GM19395 (cell line): ENCODE results near the gene TMEM239.
"Not testable (repeated sequence)": the region's sequence is repeated elsewhere in the genome, so short reads cannot be mapped to it uniquely, and the experiment has no call there.

ENCODE experiments used
- ATAC-seq: cut with Tn5 transposase; IDR thresholded peaks from one replicate; pipeline ENCODE4 v1.9.1; 2021; ENCODE audit warnings: mild to moderate bottlenecking, moderate library complexity; ENCODE audit not compliant: unreplicated experiment

The TMEM239 gene

DNA sequence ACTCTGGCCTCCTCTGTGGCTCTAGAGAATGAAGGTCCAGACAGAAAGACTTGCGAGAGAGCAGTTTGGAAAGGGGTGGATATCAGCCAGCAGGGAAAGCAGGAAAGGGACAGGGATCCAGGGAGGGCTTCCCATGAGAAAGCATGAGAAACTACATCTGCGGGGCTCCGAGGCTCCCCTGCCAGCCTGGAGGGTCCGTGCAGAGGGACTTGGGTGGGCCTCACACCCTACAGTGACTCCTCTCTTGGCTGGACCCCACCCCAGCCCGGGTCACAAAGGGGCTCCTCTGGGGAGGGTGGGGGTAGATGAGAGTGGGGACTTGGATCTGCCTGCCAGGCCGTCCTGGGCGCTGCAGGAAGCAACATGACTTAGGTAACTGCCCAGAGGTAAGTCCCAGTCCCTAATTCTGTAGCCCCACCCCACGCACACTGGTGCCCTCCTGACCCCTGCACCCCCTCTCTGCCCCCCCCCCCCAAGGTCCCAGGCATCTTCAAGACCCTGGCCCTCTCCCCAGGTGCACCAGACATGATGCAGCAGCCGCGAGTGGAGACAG lies at the start of gene TMEM239:
Gene TMEM239, plus strand, starts transcription at position 335 of the 553 bp plus-strand sequence. Its CDS starts 191 bp downstream, at position 526.
- no peak for ATAC-seq

DNA sequence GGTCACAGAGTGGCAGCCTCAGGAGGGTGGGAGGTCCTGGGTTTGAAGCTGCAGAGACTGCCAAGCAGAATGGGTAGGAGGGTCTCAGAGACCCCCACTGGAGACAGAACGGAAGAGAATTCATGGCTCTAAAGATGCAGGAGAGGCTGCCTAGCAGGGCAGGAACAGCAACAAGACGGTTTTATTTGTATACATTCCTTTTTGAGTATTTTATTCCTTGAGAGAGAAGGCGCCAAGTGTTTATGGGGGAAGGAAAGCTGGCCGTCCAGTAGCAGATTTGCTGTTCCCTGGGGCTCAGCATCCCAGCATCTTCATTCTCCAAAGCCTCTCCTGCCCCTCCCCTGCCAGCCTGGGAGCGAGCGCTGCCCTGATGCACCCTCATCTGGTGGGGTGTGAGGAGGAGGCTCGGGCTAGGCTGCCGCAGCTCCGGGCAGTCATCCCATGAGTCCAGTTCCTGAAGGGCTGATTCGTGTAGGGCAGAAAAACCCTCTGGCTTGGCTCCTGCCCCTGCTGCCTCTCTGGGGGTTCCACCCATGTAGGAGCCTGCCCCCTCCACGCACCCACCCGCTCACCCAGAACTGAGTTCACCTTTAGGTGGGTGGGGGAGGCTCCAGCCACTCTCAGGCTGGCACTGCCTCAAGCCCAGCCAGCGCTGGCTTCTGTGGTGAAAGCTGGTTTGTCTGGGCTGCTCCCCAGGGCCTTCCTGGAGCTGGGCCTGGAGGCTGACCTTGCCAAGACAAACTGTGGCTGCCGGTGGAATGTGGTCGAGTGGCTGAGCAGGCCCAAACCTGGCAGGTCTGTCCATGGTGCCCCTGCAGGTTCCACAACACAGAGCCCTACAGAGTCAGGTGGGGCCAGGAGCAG lies 48.2 kb upstream of the TMEM239 start:
- ATAC-seq: no peak

DNA sequence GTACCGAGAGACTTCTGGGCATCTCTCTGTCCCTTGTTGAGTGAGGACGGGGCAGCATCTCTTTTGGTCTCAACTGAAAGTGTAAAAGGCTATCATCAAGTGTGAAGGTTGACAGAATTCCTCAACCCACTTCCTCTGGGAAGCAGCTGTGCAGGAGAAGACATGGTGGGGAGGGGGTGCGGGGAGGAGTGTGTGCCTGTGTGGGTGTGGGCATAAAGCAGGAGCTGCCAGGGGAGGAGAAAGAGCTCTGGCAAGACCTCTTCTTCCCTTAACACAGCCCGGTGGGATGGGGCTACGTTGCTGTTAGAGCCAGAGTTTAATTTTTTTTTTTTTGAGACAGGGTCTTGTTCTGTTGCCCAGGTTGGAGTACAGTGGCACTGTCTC lies 47.5 kb upstream of the TMEM239 start:
- no peak for ATAC-seq

DNA sequence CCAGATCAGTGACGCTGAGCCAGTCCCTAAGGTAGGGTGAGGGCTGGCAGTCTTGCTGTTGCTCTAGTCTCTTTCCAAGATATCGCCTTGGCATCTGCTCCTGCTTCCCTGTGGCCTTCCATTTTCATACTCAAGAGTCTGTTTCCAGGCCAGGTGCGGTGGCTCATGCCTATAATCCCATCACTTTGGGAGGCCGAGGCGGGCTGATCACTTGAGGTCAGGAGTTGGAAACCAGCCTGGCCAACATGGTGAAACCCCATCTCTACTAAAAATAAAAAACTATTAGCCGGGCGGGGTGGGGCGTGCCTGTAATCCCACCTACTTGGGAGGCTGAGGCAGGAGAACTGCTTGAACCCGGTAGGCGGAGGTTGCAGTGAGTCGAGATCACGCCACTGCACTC lies 46.1 kb upstream of the TMEM239 start:
- ATAC-seq: not testable (repeated sequence)

DNA sequence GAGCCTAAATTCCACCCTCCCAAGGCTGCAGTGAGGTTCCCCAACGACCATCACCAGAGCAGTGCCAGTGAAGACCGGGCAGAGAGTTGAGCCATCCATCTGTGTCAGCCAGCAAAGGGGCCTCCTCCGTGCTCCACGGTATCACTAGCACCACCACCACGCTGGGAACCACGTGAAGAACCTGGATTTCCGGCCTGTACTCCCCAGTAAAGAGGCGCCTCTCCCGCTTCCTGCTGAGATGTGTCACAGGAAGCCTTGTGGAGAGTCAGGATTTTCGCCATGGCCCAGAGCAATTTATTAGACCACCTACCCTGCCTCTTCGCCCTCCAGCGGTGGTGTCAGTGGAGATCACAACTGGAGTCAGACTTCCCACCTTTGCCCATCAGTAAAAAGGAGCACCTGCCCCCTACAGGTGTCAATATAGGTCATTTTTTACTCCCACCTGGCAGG lies 44.5 kb upstream of the TMEM239 start:
- ATAC-seq: no peak

DNA sequence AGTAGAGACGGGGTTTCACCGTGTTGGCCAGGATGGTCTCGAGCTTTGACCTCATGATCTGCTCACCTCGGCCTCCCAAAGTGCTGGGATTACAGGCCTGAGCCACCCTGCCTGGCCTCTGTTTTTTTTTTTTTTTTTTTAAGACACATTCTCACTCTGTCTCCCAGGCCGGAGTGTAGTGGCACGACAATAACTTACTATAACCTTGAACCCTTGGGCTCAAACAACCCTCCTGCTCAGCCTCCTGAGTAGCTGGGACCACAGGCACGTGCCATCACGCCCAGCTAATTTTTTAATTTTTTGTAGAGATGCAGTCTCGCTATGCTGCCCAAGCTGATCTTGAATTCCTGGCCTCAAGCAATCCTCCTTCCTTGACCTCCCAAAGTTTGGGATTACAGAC lies 42.4 kb upstream of the TMEM239 start:
- no peak for ATAC-seq

DNA sequence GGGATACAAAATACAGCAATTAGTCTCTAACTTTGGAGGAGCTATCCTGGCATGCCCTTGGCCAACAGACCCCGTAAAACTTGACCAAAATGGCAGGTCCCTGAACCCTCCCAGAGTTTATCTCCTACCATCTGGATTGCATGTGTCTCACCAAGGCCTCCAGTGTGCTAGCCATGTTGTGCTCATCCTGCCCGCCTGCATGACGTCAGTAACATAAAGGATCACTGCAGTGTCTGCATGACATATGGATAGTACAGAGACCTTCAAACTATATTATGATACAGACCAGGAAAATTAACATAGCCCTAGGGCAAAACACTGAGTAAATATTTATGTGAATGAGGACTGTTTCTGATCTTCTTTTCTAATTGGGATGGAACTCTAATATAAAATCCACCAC lies 41.0 kb upstream of the TMEM239 start:
- ATAC-seq: no peak

DNA sequence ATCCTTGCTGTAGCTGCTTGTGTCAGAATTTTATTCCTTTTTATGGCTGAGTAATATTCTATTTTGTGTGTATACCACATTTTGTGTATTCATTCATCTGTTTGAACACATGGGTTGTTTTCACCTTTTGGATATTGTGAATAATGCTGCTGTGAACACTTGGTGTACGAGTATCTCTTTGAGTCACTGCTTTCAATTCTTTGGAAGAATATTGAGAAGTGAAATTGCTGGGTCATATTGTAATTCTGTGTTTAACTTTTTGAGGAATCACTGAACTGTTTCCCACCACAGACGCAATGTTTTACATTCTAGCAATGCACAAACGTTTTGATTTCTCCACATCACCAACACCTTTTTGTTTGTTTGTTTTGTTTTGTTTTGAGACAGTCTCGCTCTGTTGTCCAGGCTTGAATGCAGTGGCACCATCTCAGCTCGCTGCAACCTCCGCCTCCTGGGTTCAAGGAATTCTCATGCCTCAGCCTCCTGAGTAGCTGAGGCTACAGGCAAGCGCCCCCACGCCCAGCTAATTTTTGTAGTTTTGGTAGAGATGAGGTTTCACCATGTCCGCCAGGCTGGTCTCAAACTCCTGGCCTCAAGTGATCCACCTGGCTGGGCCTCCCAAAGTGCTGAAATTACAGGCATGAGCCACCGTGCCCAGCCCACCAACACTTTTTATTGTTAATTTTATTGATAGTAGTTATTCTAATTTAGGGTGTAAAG lies 37.4 kb upstream of the TMEM239 start:
- no peak for ATAC-seq

DNA sequence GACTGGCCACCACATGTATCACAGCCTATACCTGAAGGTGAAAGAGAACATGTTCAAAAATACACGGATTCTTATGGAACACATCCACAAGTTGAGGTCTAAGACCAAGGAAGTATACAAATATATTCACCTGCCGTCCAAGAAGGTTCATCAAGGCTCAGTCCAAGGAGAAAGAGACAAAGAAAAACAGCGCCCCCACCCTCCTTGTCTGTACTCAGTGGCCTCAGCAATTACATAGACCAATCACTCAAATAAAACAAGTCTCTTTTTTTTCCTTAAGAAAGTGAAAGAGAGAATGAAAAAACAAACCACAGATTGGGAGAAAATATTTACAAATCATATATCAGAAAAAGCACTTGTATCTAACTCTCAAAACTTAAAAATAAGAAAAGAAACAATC lies 35.2 kb upstream of the TMEM239 start:
- ATAC-seq: no peak

DNA sequence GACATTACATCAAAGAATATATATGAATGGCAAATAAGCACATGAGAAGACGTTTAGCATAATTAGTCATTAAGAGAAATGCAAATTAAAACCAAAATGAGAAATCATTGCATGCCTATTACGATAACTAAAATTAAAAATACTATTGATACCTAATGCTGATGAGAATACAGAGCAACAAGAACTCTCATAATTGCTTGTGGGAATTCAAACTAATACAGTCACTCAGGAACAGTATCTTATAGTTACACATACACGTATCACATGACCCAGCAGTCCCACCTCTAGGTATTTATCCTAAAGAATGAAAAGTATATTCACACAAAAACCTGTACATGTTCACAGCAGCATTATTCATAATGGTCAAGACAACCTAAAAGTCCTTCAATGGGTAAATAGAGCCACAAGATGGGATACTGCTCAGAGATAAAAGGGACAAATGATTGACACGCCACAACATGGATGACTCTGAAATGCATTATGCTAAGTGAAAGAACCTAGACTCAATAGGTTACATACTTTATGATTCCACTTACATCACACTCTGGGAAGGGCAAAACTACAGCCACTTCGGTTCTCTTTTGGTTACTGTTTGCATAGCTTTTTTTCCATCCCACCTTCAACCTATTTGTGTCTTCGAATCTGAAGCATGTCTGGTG lies 32.1 kb upstream of the TMEM239 start:
- ATAC-seq: no peak

DNA sequence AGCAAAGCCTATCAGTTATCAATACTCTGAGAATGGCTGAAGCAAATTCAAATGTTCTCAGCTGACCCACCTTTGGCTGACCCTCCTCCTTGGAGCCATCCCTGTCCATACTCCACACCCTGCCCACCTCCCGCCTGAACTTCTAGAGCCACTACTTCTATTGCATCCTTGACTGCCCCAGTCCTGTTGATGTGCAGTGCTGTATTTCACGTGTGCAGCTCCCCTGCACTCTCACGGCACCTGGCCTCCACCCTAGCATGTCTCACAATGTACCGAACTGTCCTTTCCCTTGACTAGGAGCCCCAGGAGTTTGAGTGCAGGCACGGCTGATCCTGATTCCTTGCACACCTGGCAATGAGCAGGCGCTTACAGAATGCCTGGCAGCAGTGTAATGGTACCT lies 22.7 kb upstream of the TMEM239 start:
- ATAC-seq: no peak

DNA sequence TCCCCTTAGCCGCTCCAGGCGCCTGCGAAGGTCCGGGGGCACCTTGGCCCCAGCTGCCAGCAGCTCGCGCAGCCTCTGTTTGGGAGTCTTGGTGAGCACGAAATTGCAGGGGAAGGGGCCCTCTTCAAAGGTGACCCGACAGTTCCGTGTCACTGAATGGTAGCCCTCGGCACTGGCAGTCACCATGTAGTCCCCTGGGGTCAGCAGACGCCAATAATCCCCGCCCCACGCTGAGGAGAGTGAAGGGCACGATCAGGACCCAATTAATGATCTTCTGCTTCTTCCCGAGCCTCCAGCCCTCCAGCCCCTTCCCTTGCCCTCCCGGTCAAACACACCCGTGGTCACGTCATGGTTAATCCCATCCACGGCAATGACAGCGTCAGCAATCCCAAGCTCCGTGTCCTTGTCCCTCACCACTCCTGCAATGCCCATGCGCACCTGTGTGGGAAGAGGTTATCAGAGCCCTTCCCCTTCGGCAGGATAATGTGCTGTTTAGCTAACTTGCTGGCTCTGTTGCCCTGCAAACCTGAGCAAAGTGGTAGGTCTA lies 21.9 kb upstream of the TMEM239 start:
- ATAC-seq: no peak

DNA sequence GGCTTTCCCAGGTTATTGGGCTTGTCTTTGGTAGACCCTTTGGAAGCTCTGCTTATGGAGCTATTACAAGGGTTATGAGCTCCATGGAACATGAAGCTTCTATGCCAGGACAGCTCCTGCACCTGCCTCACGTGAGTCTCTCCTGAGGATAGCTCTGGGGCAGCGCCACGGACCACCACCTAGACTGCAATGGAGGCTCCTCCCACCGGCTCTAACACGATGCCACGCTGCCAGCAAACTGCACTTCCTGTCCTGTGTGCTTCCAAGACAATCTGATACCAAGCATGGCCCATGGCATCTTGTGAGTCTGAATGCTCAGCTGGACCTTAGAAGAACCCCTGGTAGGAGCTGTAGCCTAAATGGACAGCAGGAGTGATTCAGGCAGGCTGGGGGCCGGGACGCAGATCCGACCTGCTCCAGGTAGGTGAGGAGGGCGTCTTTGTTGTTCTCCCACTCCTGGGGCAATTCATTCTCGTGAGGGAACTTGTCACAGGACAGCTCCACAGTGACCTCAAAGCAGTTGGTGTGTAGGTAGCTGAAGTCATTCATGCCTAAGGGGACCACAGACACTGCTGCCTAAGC lies 21.2 kb upstream of the TMEM239 start:
- no peak for ATAC-seq

DNA sequence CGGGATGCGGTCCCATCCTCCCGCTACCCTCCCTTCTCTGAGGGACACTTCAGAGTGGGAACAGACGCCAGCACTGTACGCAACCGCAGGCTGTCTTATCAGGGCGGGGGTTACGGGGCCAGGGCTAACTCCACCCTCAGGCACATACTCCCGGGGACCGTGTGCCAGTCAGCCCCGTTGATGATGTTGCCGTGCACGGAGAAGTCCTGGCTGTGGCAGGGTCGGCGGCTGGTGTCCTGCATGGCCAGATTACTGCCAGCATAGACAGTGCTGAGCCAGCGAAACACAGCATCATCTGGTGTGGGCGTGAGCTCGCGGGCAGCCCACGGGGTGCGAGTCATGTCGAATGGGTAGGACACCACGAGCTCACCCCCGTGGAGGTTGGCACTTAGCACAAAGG lies 20.7 kb upstream of the TMEM239 start:
- ATAC-seq: no peak

DNA sequence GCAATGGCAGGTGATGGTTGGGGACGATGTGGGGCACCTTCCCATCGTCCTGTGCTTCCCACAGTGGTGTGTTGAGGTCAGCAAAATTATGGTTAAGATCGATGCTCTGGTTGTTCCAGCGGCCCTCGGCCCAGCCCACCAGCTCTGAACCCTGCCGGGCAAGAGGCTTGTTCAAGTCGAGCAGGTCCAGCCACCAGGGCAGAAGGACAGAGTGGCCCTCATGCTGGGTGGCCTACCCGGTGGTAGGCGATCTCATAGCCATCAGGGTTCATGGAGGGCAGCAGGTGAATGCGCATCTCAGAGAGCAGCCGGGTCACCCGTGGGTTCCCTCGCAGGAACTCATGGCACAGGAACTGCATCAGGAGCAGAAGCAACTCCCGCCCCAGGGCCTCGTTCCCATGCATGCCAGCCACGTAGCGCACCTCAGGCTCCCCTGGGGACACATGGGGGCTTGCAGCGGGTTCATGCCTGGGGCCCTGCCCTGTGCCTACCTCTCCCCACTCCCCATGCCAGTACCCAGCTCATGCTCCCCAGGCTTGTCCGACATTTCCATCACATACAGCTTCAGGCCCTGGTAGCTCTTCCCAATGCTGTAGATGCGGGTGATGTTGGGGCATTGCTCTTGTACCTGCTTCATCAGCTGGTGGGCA lies 20.0 kb upstream of the TMEM239 start:
- no peak for ATAC-seq

DNA sequence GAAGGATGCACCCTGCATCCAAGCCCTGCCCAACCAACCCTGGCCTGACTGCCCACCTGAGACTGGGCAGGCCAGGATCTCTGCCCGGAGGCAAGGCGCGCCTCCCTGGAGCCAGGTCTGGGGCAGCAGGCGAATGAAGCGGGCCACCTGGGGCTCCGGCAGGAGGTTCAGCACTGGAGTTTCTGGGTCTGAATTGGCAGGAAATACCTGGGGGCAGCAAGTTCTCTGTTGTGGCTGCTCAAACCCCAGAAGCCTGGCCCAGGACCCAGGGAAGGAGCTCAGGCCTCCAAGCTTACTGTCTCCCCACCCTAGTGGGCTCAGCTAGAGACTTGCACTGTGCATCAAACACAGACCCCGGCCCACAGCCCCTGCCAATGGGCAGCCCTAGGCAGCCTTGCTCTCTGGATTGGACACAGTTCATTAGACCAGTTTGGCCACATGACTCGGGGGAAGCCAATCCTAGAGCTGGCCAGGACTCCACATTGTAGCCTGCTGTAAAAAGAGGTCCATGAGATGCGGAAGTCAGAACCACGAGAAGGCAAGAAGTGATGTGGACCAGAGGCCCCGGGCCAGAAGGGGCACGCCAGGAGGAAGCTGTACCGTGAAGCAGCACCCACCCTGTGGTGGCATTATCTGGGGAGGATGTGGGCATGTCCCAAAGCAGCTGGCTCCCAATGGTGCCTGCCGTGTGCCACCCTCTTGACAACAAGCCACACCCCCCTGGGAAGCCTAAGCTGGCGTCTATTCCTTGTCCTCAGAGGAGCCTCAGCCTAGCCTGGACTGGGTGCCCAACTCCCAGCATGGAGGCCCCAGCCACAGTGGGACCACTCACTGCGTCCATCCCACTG lies 18.8 kb upstream of the TMEM239 start:
- ATAC-seq: no peak

DNA sequence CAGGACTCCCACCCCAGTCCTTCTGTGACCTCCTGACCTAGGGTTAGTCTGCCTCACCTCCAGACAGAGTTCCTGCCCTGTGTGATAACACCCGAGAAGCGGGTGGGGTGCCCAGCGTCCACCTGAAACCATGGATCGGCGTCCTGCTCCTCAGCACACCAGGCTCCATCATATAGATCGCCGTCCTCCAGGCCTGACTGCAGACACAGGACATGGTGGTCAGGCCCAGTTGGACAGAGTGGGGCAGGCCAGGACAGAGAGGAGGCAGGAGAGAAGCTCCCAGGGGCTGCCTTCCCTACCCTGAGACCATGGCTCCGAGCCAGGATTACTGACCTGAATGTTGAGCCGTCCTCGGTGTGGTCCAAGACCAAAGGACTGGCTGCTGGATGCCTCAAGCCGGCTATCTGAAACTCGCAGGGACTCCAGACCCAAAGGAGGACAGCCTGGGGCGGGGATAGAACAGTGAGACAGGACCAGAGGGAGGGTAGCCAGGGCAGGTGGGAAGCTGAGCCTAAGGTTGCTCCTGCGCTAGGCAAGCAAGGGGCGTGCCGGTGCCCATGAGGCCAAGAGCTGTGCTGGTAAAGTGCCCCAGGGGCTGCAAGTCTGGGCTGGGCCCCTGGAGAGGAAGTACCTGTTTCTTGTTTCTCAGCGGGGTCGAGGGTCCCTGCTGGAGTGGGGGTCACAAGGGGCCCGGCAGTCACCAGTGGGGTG lies 17.9 kb upstream of the TMEM239 start:
- ATAC-seq: no peak

DNA sequence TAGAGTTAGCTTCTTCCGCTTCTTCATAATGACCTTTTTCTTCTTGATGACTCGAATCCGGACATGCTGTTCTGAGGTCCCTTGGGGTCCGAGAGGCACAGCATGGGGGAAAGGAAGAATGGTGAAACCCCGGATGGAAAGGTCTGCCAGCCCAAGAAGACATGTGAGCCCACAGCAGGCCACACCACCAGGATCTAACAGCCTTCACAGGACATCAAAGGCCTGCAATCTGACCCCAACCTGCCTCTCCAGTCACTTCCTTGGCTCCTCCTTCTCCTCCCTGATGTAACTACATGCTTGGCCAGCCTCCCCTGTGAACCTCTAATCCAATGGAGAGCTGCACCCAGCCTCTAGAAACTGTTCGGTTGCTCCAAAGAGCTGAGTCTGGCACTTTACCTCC lies 17.4 kb upstream of the TMEM239 start:
- ATAC-seq: no peak

DNA sequence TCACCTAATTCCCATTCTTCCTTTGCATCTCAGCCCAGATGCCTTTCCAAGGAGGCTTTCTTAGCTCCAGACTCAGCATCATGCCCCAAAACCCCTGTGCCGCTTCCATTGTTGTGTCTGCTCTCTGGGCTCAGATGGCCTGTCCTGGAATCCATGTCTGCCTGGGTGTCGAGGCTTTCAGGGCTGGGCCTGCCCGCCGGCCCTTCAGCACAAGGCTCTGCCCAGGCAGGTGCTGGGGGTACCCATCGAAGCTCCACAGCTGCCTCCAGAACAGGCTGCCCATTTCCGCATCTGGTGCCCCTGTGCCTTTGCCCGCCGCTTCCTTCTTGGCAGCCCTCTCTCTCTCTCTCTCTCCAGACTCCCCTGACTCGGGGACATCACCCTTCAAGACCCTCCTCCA lies 16.9 kb upstream of the TMEM239 start:
- ATAC-seq: no peak
